K562 (cell line): Measurements from ENCODE around the gene SYNPO. TPM values are rescaled to one million over a fixed set of nuclear protein-coding genes. Genes with fewer than 3 reads are reported as not detected.

Experiments
- ATAC-seq: fragments of 200-7000 bp; cut with Tn5 transposase; 3 replicates; pipeline ENCODE4 v1.9.1; 2020; ENCODE audit warnings: moderate library complexity
- BruUV-seq: library from RNA; stranded (reverse); fragments of 400-500 nt; replicated peaks from 2 replicates; lab custom pipeline; 2021; lab: Mats Ljungman, UMichigan
- CTCF ChIA-PET: fragments of 300-600 bp; formaldehyde crosslinking; extraction: SDS; loops from one replicate; lab custom pipeline; 2021; ENCODE audit warnings: low intra/inter-chr PET ratio; lab: Yijun Ruan, JAX
- POLR2A ChIA-PET: fragments of 300-600, 350-650 bp; sonication (Branson Sonifier 250); formaldehyde crosslinking; extraction: SDS; loops from one replicate; lab custom pipeline; 2021; ENCODE audit warnings: antibody characterized with exemption, inconsistent platforms; lab: Yijun Ruan, JAX
- DNase-seq, 4 experiments: peaks; one replicate each; pipeline versions ENCODE4 v3.0.0 to v3.0.0-alpha.2; 2011 to 2018; ENCODE audit warnings: low spot score in 3 of 4, mixed read lengths in 3 of 4; ENCODE audit errors: extremely low read depth in 1 of 4
- FAIRE-seq: peaks from 2 replicates; lab custom pipeline; 2011; peaks lifted over from hg19 to GRCh38; lab: Jason Lieb, UNC
- H2AFZ ChIP-seq: 2 replicates; pipeline ENCODE4 v1.6.0; 2011; ENCODE audit warnings: low read depth, low read length, control low read depth, inconsistent platforms
- H3K27ac ChIP-seq: fragments of 200-600 bp; 3 replicates; pipeline ENCODE4 v1.8.0; 2011; ENCODE audit warnings: low read depth, mild to moderate bottlenecking, control low read depth, inconsistent platforms, low read length, moderate library complexity, mixed read lengths; ENCODE audit errors: extremely low read depth
- H3K27me3 ChIP-seq, 2 experiments: fragments of 300-600 bp in 1 of 2; 2 replicates in 1 of 2; 3 replicates in 1 of 2; pipeline versions ENCODE4 v1.6.0 to v1.8.0; 2011; ENCODE audit warnings: inconsistent platforms in 2 of 2, low read length in 2 of 2, mild to moderate bottlenecking in 1 of 2, mixed read lengths in 1 of 2, moderate library complexity in 1 of 2; ENCODE audit not compliant: control insufficient read depth in 2 of 2, insufficient read depth in 2 of 2
- H3K36me3 ChIP-seq: fragments of 300-600 bp; 3 replicates; pipeline ENCODE4 v1.8.0; 2011; ENCODE audit warnings: mild to moderate bottlenecking, low read length, inconsistent platforms; ENCODE audit not compliant: control insufficient read depth, insufficient read depth
- H3K4me1 ChIP-seq, 2 experiments: fragments of 200-600 bp in 1 of 2; replicated peaks in 1 of 2; 2 replicates in 1 of 2; 3 replicates in 1 of 2; pipeline versions ENCODE4 v1.5.1 to v1.8.0; 2011; ENCODE audit warnings: inconsistent platforms in 2 of 2, low read length in 2 of 2, mild to moderate bottlenecking in 1 of 2, mixed read lengths in 1 of 2, moderate library complexity in 1 of 2; ENCODE audit not compliant: control insufficient read depth in 2 of 2, insufficient read depth in 2 of 2
- H3K4me2 ChIP-seq: 2 replicates; pipeline ENCODE4 v1.6.1; 2011; ENCODE audit warnings: low read length, control low read depth, inconsistent platforms, mixed read lengths; ENCODE audit not compliant: insufficient read depth
- H3K4me3 ChIP-seq: fragments of 200-600 bp; sonication (generic), shearing (Covaris generic); 2 replicates; pipeline ENCODE4 v1.5.1; 2016; ENCODE audit warnings: control low read depth, inconsistent platforms
- H3K79me2 ChIP-seq: fragments of 200-600 bp; 3 replicates; pipeline ENCODE4 v1.8.0; 2011; ENCODE audit warnings: low read length, inconsistent platforms; ENCODE audit not compliant: control insufficient read depth, insufficient read depth
- H3K9ac ChIP-seq, 2 experiments: 2 replicates each; pipeline versions ENCODE4 v1.6.0 to v1.6.1; 2011; ENCODE audit warnings: low read depth in 2 of 2, low read length in 2 of 2, control low read depth in 1 of 2, inconsistent platforms in 1 of 2, mild to moderate bottlenecking in 1 of 2, mixed read lengths in 1 of 2; ENCODE audit not compliant: insufficient read depth in 1 of 2
- H3K9me1 ChIP-seq: one replicate; pipeline ENCODE4 v1.6.0; 2011; ENCODE audit warnings: inconsistent platforms, mild to moderate bottlenecking, low read length, moderate library complexity; ENCODE audit not compliant: control insufficient read depth, insufficient read depth
- H3K9me3 ChIP-seq: replicated peaks from 2 replicates; pipeline ENCODE4 v1.5.1; 2011; ENCODE audit warnings: low read depth, low read length, inconsistent platforms; ENCODE audit not compliant: control insufficient read depth, insufficient read depth
- H4K20me1 ChIP-seq: replicated peaks from 2 replicates; pipeline ENCODE4 v1.6.1; 2011; ENCODE audit warnings: low read length, inconsistent platforms, mixed read lengths; ENCODE audit not compliant: control insufficient read depth, insufficient read depth
- BACH1 ChIP-seq: fragments of 200-800 bp; sonication (Bioruptor generic); IDR thresholded peaks from 2 replicates; pipeline ENCODE4 v1.6.1; 2016; ENCODE audit warnings: missing genetic modification characterization, missing compliant biosample characterization
- CBX8 ChIP-seq: fragments of 200-600 bp; sonication (generic); IDR thresholded peaks from 2 replicates; pipeline ENCODE4 v1.6.1; 2012; ENCODE audit warnings: borderline replicate concordance, mixed run types, low read depth, mild to moderate bottlenecking, moderate library complexity, mixed read lengths, low read length, control low read depth, inconsistent platforms; ENCODE audit not compliant: poor library complexity, severe bottlenecking; ENCODE audit errors: extremely low read depth
- CCAR2 ChIP-seq: fragments of 200-400 bp; formaldehyde crosslinking; IDR thresholded peaks from 2 replicates; pipeline ENCODE4 v1.6.1; 2017; ENCODE audit warnings: mild to moderate bottlenecking, low read depth, low read length
- DEAF1 ChIP-seq: fragments of 450-650 bp; formaldehyde crosslinking; IDR thresholded peaks from 2 replicates; pipeline ENCODE4 v1.4.0; 2020; ENCODE audit warnings: mild to moderate bottlenecking, moderate library complexity
- ETV5 ChIP-seq: sonication (generic); formaldehyde crosslinking; IDR thresholded peaks from 2 replicates; pipeline ENCODE4 v1.4.0; 2020; ENCODE audit warnings: low read depth, mild to moderate bottlenecking, missing genetic modification reagents
- GABPA ChIP-seq: fragments of 200-800 bp; sonication (Bioruptor generic); conservative IDR thresholded peaks from 2 replicates; pipeline ENCODE4 v1.6.1; 2016; ENCODE audit warnings: low read depth, missing genetic modification characterization, missing compliant biosample characterization
- HDAC8 ChIP-seq: fragments of 450-650 bp; IDR thresholded peaks from 2 replicates; pipeline ENCODE4 v1.6.1; 2016; ENCODE audit warnings: mild to moderate bottlenecking, missing genetic modification characterization, moderate library complexity, missing compliant biosample characterization
- KLF1 ChIP-seq: fragments of 450-650 bp; IDR thresholded peaks from 2 replicates; pipeline ENCODE4 v1.6.1; 2016; ENCODE audit warnings: missing genetic modification characterization, missing compliant biosample characterization
- MTA2 ChIP-seq: fragments of 450-650 bp; IDR thresholded peaks from 2 replicates; pipeline ENCODE4 v1.6.1; 2016; ENCODE audit warnings: low read depth
- SREBF1 ChIP-seq: fragments of 150-350 bp; IDR thresholded peaks from 2 replicates; pipeline ENCODE4 v1.6.1; 2014; ENCODE audit warnings: antibody characterized with exemption, low read depth, low read length, borderline replicate concordance
- SRSF9 ChIP-seq: fragments of 200-400 bp; formaldehyde crosslinking; IDR thresholded peaks from 2 replicates; pipeline ENCODE4 v1.6.1; 2017; ENCODE audit warnings: low read depth, low read length, borderline replicate concordance
- TARDBP ChIP-seq: fragments of 450-650 bp; IDR thresholded peaks from 2 replicates; pipeline ENCODE4 v1.6.1; 2016
- YBX1 ChIP-seq: fragments of 450-650 bp; IDR thresholded peaks from 2 replicates; pipeline ENCODE4 v1.7.1; 2016; ENCODE audit warnings: mild to moderate bottlenecking
- ZNF146 ChIP-seq: IDR thresholded peaks from one replicate; pipeline ENCODE4 v1.6.1; 2018; ENCODE audit warnings: missing compliant biosample characterization; ENCODE audit not compliant: unreplicated experiment
- ZNF507 ChIP-seq: conservative IDR thresholded peaks from 2 replicates; pipeline ENCODE4 v1.6.1; 2017; ENCODE audit warnings: missing genetic modification characterization, missing compliant biosample characterization
- ZNF561 ChIP-seq: fragments of 450-650 bp; formaldehyde crosslinking; conservative IDR thresholded peaks from 2 replicates; pipeline ENCODE4 v1.4.0; 2020; ENCODE audit warnings: mild to moderate bottlenecking, moderate library complexity
- ZNF589 ChIP-seq: fragments of 200-800 bp; sonication (Bioruptor generic); IDR thresholded peaks from 2 replicates; pipeline ENCODE4 v1.6.1; 2016; ENCODE audit warnings: low read depth, missing genetic modification characterization, missing compliant biosample characterization
- ZNF655 ChIP-seq: fragments of 250-450 bp; sonication (Bioruptor Pico); IDR thresholded peaks from 2 replicates; pipeline ENCODE4 v1.5.0; 2021
- ZNF668 ChIP-seq: fragments of 250-450 bp; sonication (Bioruptor Pico); IDR thresholded peaks from 2 replicates; pipeline ENCODE4 v1.8.0; 2022; ENCODE audit warnings: mild to moderate bottlenecking, inconsistent platforms
- WGBS: fragments of 100-300 bp; shearing (Covaris generic); methylation state at CpG from one replicate; pipeline ENCODE4 v1.1.6; 2016; ENCODE audit warnings: low coverage, mixed read lengths; ENCODE audit not compliant: insufficient coverage; ENCODE audit errors: missing lambda C conversion rate; 5-methylcytosine and 5-hydroxymethylcytosine counted together
- in situ Hi-C: fragments of 300-500 bp; cut with MboI; formaldehyde crosslinking; loops from 4 replicates; pipeline ENCODE4 v1.15.0; 2018; ENCODE audit warnings: inconsistent platforms, mixed read lengths
- intact Hi-C: fragments of 100-400 bp; cut with micrococcal nuclease; formaldehyde crosslinking; loops from 2 replicates; pipeline ENCODE4 v1.14.2; 2022
- polyA plus RNA-seq, 8 experiments: library from polyadenylated mRNA; depleted of rRNA in 4 of 8; stranded (reverse) in 5 of 8; unstranded in 3 of 8; fragments of >200 nt; fragmentation: Nextera tagmentation in 2 of 8; fragmentation: Illumina TruSeq in 1 of 8; extraction: Ambion mirVana in 2 of 8; extraction: Trizol in 1 of 8; gene quantifications; 2 replicates each; pipeline versions ENCODE4 v1.2.1 to v1.2.3, GENCODE V29; 2011 to 2014; ENCODE audit warnings: inconsistent platforms in 1 of 8, missing spikeins in 1 of 8
- total RNA-seq, 7 experiments: library from RNA; depleted of rRNA in 6 of 7; stranded (reverse); fragments of >200 nt in 6 of 7; fragmentation: Illumina TruSeq in 2 of 7; extraction: Trizol in 2 of 7; gene quantifications; 2 replicates each; pipeline versions ENCODE4 v1.2.1 to v1.2.3, GENCODE V29; 2011 to 2021; ENCODE audit warnings: low replicate concordance in 1 of 7

Gene SYNPO
- total and polyA plus RNA-seq, 9 of the 15 experiments (the other 6 are each of a cell fraction or from before 2014, with no cell fraction given): 0.01 to 0.31 (median 0.03) TPM; not detected in 4

GRCh38 chr5:150672884-150673275, 32.4 kb downstream of the SYNPO start:
- WGBS: 47% methylated on average over 7 of the region's 7 CpGs
- BruUV-seq: no TSS peak
- no peak for DNase-seq
- CTCF ChIA-PET: no interaction called here
- Histone ChIP-seq H3K4me3 (no peak overlapping the region), H3K4me2 (no peak overlapping the region), H3K79me2 (no peaks in the 10 kb centered on the region)
- POLR2A ChIA-PET: interaction anchor here (0.8 to 1.2 kb wide), 2 partner anchors 9 to 1680 kb away, joined by 3 read pairs; no protein-coding TSS in a partner anchor
- TF ChIP-seq ETV5 (CRISPR knock-in tag) (no peak), CCAR2 (no peak), CBX8 (no peak), ZNF146 (CRISPR knock-in tag) (no peak), ZNF655 (CRISPR knock-in tag) (no peak), SREBF1 (no peak), MTA2 (no peak), GABPA (tag) (no peak), ZNF668 (no peak), KLF1 (tag) (no peak), TARDBP (no peak), ZNF561 (CRISPR knock-in tag) (no peak), HDAC8 (tag) (no peak), SRSF9 (no peak), YBX1 (no peak), BACH1 (tag) (no peak), DEAF1 (no peak), ZNF507 (tag) (no peak), ZNF589 (no peak)
- TF ChIP-seq, all 486 proteins: peak for 0
- in situ Hi-C loops (no loop called here), intact Hi-C loops (no loop called here)
- H4K20me1 ChIP-seq: no peaks in the 10 kb centered on the region
- no peaks in the 10 kb centered on the region for H3K9me1 ChIP-seq
- no peaks in the 10 kb centered on the region for H3K9me3 ChIP-seq
- FAIRE-seq (no peak), ATAC-seq (no peak)
- peaks cover 0 to 13% of the 10 kb centered on the region in 2 experiments; a peak in 2 of 5 replicates for H3K4me1 ChIP-seq
- H3K27ac ChIP-seq: no peak overlapping the region
- no peak overlapping the region for H2AFZ ChIP-seq
- H3K27me3 ChIP-seq: peaks cover 21 to 22% of the 10 kb centered on the region in 2 experiments
- H3K36me3 ChIP-seq: no peaks in the 10 kb centered on the region
- H3K9ac ChIP-seq: no peak overlapping the region
